Activated CD8-positive, alpha-beta memory T cell treated with anti-CD3 and anti-CD28 coated beads, Interleukin-2, amount 50 U/mL, for 24 hours (primary cell): ENCODE results near the gene G0S2.
"Not testable (repeated sequence)": the region's sequence is repeated elsewhere in the genome, so short reads cannot be mapped to it uniquely, and the experiment has no call there.

Experiments used
- DNase-seq: peaks from one replicate; pipeline ENCODE4 v3.0.0-alpha.2; 2020; ENCODE audit errors: extremely low read depth

G0S2 gene

DNA sequence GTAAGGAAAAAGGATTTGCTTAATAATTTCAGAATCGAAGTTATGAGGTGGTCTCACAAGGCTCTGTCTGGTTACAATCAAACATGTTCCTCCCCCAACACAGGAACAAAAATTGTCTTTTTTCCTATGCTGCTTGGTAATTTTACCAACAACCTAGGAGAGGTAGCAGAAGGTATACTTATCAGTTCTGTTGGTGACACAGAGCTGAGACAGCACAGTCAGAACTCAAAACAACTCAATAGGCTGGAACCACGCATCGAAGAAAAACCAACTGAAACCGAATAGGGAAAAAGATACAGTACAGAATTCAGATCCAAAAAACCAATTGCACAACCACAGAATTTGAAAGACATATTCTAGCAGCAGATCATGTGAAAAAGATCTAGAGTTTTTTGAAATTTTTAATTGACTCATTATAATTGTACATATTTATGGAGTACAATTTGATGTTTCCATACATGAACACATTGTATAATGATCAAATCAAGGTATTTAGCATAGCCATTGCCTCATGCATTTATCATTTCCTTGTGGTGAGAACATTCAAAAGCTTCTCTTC, 3.8 kb downstream of the G0S2 start:
- no peak for DNase-seq

DNA sequence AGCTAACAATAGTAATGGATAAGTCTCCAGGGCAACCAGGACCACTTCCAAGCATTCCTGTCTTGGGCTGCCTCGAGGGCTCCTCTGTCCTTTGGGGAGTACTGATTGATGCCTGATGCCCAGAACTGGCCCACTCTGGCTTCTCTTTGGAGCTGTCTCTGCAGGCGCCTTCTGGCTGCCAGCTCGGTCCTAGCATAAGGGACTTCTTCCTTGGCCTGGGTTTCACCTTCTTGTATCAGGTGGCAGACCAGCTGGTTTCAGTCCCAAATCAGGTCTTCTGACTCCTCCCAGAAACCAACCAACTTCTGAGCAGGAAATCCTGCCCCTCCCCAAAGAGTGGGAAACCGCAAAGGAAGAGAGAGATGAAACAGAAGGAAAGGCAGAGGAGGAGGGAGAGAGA, 10.6 kb downstream of the G0S2 start:
- no peak for DNase-seq

DNA sequence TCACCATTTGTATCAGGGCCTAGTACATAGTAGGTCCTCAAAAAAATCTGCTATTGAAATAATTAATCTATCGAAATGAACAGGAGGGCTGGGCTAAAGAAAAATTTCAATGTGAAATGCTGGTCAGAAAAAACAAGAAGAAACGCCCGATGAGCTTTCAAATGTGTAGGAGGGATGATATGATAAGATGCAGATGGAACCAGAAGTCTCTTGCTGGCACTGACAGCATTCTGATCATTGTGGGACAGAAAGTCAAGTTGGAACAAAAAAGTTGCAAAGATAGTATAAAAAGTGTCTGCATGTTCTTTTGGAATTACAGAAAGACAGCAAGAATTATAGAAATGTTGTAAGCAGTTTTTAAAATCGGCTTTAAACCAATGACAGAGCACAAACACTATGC, 11.1 kb downstream of the G0S2 start:
- no peak for DNase-seq

GRCh38 chr1:209688746-209689234, 13.6 kb downstream of the G0S2 start:
- DNase-seq = no peak

- DNase-seq = no peak
Measured at GRCh38 chr1:209689477-209689876, 14.3 kb downstream of the G0S2 start.

DNA sequence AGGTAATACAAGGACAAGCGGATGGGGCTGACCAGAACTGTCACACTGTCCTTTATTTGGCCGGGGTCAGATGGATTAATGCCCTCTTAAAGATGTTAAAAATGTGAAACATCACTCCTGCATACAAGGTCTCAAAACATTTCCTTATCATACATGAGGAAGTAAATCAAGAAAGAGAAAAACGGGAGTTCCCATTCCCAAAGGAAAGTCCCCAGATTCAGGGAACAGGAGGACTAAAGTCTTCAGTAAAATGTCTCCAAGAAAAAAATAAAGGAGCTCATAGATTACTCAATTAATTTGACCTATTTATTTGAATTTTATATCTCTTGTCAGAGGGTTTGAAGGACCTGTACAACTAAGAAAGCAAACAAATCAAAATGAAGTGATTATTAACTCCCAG, 16.0 kb downstream of the G0S2 start:
- no peak for DNase-seq

- DNase-seq = no peak
Measured at GRCh38 chr1:209692296-209692695, 17.1 kb downstream of the G0S2 start.

DNA sequence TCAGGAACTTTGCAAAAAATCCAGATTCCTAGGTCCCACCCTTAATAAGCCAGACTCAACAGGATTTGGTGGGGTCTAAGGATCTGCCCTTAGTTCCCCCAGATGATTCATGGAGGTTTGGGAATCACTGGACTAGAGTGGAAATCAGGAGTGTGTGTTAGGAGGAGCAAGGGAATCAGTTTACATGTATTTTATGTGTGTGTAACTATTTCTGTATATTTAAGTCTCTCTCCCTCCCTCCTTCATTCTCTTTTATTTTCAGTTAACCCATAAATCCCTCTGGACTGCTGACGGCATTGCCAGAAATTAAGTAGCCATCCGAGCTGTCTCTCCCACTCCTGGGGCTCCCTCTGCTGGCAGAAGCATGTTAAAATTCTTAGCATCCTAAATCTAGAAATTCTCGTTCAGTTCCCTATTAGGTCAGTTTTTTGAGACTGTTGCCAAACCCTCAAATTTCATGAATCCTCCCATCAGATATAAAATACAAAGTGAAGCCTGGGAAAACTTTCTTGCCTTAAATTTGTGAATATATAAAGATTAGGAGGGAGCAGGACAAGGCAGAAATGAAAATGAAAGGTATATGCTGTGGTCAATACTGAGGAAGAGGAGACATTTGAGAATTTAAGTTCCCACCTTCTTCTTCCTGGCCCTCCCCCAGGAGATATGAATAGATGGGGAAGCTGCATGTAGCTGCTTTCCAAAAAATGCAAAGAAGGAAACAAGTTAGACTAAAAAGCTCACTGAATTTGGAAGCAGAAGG, 17.7 kb downstream of the G0S2 start:
- DNase-seq = peak; percentile 47

GRCh38 chr1:209696673-209697072, 21.5 kb downstream of the G0S2 start:
- no peak for DNase-seq

DNA sequence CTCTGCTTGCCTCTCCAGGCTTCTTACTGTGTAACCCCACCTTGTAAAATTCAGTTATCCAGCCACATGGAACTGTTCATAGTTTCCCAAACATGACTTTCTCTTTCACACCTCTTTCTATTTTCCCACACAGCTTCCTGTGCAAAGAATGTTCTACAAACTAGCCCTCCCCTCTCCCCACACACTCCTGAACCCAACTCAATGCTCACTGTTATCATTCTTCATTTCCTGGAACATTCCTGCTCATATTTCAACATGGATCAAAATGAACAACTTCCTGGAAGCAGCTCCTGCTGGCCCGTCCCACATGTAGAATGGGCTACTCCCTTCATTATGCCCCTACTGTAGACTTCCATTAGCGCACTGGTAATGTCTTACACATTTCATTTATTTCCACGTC, 21.9 kb downstream of the G0S2 start:
- no peak for DNase-seq

DNA sequence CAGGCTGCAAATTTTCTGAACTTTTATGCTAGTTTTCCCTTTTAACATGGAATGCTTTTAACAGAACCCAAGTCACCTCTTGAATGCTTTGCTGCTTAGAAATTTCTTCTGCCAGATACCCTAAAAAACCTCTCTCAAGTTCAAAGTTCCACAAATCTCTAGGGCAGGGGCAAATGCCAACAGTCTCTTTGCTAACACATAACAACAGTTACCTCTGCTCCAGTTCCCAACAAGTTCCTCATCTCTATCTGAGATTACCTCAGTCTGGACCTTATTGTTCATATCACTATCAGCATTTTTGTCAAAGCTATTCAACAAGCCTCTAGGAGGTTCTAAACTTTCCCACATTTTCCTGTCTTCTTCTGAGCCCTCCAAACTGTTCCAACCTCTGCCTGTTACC, 25.5 kb downstream of the G0S2 start:
- DNase-seq = not testable (repeated sequence)

GRCh38 chr1:209702832-209703231, 27.6 kb downstream of the G0S2 start:
- DNase-seq = no peak

DNA sequence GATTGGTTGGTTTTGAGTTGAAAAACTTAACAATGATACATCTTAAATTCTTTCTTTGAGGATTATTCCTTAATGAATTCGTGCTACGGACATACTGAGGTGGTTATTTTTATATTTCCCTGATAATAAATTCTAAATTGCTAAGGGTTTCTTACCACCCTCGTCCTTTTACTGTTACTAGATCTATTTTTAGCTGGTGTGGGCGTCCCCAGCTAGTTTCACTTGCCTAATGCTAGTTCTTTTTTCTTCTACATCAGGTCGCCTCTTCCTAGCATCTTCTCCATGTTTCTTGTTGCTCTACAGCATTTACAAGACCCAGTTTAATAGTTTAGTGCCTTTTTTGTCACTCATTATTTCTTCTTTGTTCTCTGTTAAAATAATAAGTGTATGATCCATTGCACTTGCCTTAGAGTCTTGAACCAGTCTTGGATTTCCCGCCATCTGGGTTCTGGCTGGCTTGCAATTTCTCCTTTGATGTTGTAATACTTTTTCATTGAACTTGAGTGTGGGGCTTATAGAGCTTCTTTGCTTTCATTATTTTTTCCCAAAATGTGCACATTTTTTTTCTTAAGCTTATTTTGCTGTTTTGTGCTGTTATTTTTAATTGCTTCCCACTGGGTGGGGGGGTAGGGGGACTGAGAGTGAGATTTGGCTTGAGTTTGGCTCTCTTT, 28.8 kb downstream of the G0S2 start:
- no peak for DNase-seq

DNA sequence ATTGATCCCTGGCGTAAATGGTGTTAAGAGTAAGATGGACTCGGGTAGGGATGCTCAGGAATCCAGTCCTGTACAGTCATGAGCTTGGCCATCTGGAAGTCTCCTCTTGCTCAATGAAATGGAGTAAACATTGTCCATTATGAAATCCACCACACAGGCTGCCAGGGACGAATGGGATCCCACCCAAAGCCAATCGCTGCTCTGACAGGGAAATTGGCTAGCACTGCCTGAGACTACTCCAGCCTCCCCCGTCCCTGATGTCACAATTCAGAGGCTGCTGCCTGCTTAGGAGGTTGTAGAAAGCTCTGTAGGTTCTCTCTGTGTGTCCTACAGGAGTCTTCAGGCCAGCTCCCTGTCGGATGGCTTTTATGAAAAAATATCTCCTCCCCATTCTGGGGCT, 29.4 kb downstream of the G0S2 start, which contains the start of gene HSD11B1:
Gene HSD11B1 (plus strand): TSS at position 263 of the 400 bp plus-strand sequence. CDS start 97 bp downstream, at position 360.
- no peak for DNase-seq

DNA sequence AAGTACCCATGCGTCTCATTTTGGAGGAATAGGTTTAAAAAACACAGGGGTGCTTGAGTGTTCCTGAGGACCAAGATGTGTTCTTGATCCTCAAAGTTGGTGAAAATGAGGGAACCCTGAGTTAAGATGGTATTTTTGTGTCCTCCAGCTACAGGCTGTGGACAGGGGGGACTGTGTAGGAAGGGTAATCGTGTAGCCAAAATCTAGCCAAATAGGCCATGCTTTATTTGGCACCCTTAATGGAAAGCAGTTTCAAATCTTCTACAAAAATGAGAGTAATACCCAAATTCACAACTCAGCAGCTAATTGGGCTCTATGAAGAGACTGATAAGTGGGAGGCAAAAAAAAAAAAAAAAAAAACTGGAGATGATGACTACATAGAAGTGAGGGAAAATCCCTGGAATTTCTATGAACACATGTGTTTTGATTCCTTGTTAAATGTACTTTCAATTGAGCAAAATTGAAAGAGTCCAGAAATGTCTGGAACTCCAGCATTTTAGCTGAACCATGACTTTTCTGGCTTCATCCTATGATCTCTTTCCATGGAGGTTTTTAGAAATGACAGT, 29.9 kb downstream of the G0S2 start:
- no peak for DNase-seq

- DNase-seq = no peak
Measured at GRCh38 chr1:209706622-209707021, 31.4 kb downstream of the G0S2 start.

DNA sequence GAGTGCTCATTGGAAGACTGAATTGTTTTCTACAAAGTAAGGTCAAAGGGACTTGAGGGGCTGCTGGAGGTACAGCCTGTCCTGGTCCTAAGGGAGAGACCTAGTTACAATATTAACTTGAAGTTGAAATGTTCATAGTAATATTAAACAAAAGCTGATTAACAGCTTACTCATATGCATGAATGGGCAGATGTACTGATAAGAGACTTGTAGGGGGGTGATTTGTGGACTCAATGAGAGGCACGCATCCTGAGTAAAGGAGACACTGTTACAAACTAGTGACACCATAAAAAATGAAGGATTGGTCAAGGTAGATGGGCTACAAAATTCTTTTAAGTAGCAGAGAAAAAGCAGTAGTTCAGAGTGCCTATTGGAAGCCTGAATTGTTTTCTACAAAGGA, 32.1 kb downstream of the G0S2 start:
- DNase-seq = no peak

- DNase-seq = no peak
Measured at GRCh38 chr1:209708297-209708696, 33.1 kb downstream of the G0S2 start.

DNA sequence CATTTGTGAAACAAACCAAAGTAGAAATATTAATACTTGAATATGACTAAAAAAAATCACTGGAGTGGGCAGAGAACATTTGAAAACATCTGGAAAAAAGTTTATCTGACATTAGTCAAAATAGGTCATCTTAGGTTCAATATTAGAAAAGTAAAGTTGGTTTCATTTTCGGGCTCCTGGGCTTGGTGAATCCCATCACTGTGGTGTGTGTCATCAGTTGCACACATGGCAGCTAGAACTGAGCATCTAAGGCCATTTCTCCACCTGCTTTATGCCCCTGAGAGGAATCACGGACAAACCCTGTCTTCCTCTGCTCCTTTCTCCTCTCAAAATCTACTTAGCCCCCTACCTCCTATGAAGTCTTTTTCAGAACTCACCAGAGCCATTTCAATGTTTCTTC, 34.9 kb downstream of the G0S2 start:
- DNase-seq = no peak

DNA sequence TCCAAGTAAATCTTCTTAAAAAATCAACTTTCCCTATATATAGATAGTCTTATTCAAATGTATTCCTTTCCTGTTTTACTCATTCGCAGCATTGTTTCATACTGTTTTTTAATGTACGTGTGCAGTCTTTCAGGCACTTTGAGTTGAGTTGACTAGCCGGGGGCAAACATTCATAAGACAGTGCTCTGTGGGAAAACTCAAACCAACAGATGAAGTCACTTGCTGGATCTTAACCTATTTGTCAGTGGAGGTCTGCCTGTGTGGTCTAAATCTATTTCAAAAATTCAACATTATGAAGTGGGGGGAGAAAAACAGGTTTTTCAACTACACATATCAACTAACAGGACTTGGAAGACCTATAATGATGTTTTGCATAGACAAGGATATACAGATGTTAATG, 35.6 kb downstream of the G0S2 start:
- no peak for DNase-seq

DNA sequence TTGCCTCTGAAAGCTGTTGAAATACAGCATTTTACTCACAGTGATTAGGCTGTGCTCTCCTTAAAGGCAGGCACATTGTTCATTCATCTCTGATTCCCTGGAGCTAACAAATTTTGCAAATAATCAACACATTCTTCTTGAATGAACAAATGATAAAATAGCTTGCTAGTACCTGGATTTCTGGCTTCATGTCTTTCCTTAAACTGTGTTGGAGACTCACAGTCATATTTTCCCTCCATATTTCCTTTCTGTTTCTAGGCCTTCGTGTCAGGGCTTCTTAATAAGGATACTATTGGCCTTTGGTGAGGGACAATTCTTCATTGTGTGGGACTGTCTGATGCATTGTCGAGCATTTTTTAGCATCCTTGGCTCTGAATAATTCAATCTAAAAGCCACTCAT, 39.1 kb downstream of the G0S2 start:
- DNase-seq = no peak

DNA sequence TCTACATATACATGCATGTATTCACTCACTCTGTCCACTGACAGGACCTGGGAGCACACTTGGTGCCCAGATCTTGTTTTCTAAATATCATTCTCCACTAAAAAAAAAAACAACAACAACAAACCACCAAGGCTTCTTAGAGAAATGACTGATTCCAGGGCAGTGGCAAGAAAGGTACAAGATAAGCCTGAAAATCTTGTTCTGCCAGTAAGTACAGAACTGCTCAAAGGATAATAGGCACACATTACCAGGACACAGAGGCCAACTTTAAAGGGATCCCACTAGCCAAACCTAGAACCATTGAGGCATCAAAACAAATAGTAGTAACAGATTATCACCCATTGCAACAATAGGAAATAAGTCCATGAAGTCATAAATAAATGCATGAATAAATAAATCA, 40.1 kb downstream of the G0S2 start:
- no peak for DNase-seq

- DNase-seq = no peak
Measured at GRCh38 chr1:209717818-209718217, 42.6 kb downstream of the G0S2 start.
